Measurements from ENCODE around the gene ADAM15. TPM values are rescaled to one million over a fixed set of nuclear protein-coding genes. Genes with fewer than 3 reads are reported as not detected.
A peak's percentile ranks its signal among the peaks of the same experiment; 100 is the strongest.

Gene ADAM15
- total and polyA plus RNA-seq, 2 of the 8 experiments (the other 6 are each of a cell fraction or from before 2014, with no cell fraction given), result 32.9 to 37.6 TPM

DNA sequence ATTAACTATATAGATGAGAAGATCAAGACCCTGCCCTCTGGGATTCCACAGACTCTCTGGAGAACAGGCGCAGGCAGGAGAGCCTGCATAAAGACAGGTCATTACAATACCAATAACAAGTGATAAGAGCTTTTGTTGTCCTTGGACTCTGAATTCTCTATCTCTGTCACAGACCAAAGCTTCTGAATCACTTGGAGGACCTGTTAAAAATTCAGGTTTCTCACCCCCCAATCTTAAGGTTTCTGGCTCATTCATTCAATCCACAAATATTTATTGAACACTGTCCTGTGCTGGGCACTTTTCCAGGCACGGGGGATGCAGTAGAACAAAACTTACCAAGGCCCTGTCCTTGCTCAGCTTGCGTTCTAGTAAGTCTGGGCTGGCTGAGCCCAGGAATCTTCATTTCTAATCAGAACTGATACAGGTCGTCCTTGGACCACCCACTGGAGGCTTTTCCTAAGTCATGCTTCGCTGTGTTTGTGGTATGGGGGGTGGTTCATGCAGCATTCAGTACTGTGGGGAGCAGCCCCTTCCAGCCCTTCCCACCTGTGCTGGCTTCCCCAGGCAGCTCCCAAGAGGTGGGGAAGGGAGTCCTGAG is 13.8 kb downstream of the ADAM15 start:
- POLR2A ChIA-PET (ENCODE audit: partially characterized antibody), result interaction anchor here (0.9 to 3.1 kb wide), 12 partner anchors 10 to 131 kb away, joined by 3 to 21 read pairs (median 4); partner anchors contain the start of genes EFNA3, KRTCAP2 and SHC1
- no peak for FAIRE-seq
- H3K4me3 ChIP-seq (ENCODE audit: extremely low read depth in 1 of 4, insufficient read depth in 2 of 4, low read depth in 3 of 4, low read length in 4 of 4), result peak overlapping the region in 2 of 4 experiments; percentile 60 to 85; a peak in 5 of 8 replicates

More for the DNA sequence above, 13.8 kb downstream of the ADAM15 start:
- Histone ChIP-seq H2BK20ac (ENCODE audit: low read length) (no peak overlapping the region), H2BK15ac (ENCODE audit: low read length) (0 out of 2 replicates have a peak overlapping the region, but pooled peaks have one; percentile 8), H2AFZ (ENCODE audit: low read length) (no peak overlapping the region), H3K23ac (ENCODE audit: insufficient read length) (no peak overlapping the region), H3K23me2 (ENCODE audit: low read depth, low read length) (peaks cover 15% of the 10 kb centered on the region), H3K14ac (ENCODE audit: insufficient read length) (no peak overlapping the region), H3K9ac (replicated peaks in 1 of 4; ENCODE audit: extremely low read depth in 1 of 4, low read depth in 3 of 4, low read length in 3 of 4) (no peak overlapping the region), H4K20me1 (replicated peaks in 1 of 2; ENCODE audit: control insufficient read depth in 1 of 2, insufficient read depth in 2 of 2, low read length in 2 of 2) (peaks cover 7 to 20% of the 10 kb centered on the region in 2 experiments), H4K5ac (ENCODE audit: insufficient read length, low read depth, low read length) (no peak overlapping the region), H2BK5ac (ENCODE audit: low read depth, low read length) (no peak overlapping the region), H2BK120ac (replicated peaks; ENCODE audit: low read depth, low read length) (no peak overlapping the region), H3K9me3 (ENCODE audit: insufficient read depth in 2 of 2, low read depth in 1 of 2, low read length in 1 of 2) (no peaks in the 10 kb centered on the region), H3K79me2 (ENCODE audit: control insufficient read depth in 1 of 2, insufficient read depth in 2 of 2, low read length in 2 of 2) (peaks cover 0 to 15% of the 10 kb centered on the region in 2 experiments; a peak in 2 of 4 replicates), H3K27ac (ENCODE audit: low read depth, low read length) (no peak overlapping the region), H3K4me1 (replicated peaks in 1 of 4; ENCODE audit: control insufficient read depth in 3 of 4, insufficient read depth in 4 of 4, low read length in 3 of 4) (peaks cover 0 to 25% (median 11%) of the 10 kb centered on the region in 4 experiments; a peak in 6 of 7 replicates), H3K4ac (replicated peaks; ENCODE audit: insufficient read length, low read depth, low read length) (no peak overlapping the region), H3K27me3 (replicated peaks in 1 of 4; ENCODE audit: control insufficient read depth in 3 of 4, extremely low read depth in 1 of 4, insufficient read depth in 3 of 4, low read length in 3 of 4) (peaks cover 0 to 4% (median 2%) of the 10 kb centered on the region in 4 experiments; a peak in 3 of 7 replicates), H2BK12ac (ENCODE audit: low read depth, low read length) (no peak overlapping the region), H3K36me3 (ENCODE audit: control insufficient read depth in 2 of 4, insufficient read depth in 4 of 4, low read length in 3 of 4) (peaks cover 0 to 12% (median 4%) of the 10 kb centered on the region in 4 experiments; a peak in 5 of 8 replicates), H3K18ac (ENCODE audit: extremely low read depth, low read length) (no peak overlapping the region), H3K79me1 (ENCODE audit: low read depth, low read length) (no peaks in the 10 kb centered on the region), H3K4me2 (ENCODE audit: insufficient read depth in 1 of 2, low read depth in 2 of 2, low read length in 2 of 2) (peak overlapping the region; percentile 62 to 68), H2AK5ac (ENCODE audit: low read depth, low read length) (no peak overlapping the region), H4K8ac (ENCODE audit: extremely low read depth, insufficient read depth, low read length) (no peak overlapping the region), H4K91ac (replicated peaks; ENCODE audit: insufficient read length, low read length) (no peak overlapping the region), H3K56ac (replicated peaks; ENCODE audit: insufficient read length, low read depth, low read length) (no peak overlapping the region)
- WGBS, 2 experiments (ENCODE audit: extremely low coverage in 1 of 2, insufficient coverage in 1 of 2, insufficient read length in 1 of 2, insufficient replicate concordance in 2 of 2, low coverage in 1 of 2, low lambda C conversion rate in 2 of 2, missing lambda C conversion rate in 1 of 2), result 55% methylated on average over 5 of the region's 5 CpGs; no CpG with 5 or more reads in 1 of the 2 experiments
- DNase-seq (ENCODE audit: low read depth in 1 of 2, low spot score in 2 of 2), result no peak
- CTCF ChIA-PET (ENCODE audit: partially characterized antibody), result interaction anchor here (0.9 to 33.9 kb wide), 9 partner anchors 0 to 111 kb away, joined by 3 to 907 read pairs (median 14); partner anchors contain the start of genes ADAM15, EFNA3, EFNA4 and KRTCAP2

Measured in H1 (cell line).